Dedifferentiated amniotic fluid mesenchymal stem cell (primary cell): ENCODE data around the gene SEZ6L2.
"Not testable (repeated sequence)": the region's sequence is repeated elsewhere in the genome, so short reads cannot be mapped to it uniquely, and the experiment has no call there.

Experiments used
- DNase-seq: peaks from one replicate; pipeline ENCODE4 v3.0.0-alpha.2; 2016; ENCODE audit errors: extremely low spot score

SEZ6L2 gene

DNA sequence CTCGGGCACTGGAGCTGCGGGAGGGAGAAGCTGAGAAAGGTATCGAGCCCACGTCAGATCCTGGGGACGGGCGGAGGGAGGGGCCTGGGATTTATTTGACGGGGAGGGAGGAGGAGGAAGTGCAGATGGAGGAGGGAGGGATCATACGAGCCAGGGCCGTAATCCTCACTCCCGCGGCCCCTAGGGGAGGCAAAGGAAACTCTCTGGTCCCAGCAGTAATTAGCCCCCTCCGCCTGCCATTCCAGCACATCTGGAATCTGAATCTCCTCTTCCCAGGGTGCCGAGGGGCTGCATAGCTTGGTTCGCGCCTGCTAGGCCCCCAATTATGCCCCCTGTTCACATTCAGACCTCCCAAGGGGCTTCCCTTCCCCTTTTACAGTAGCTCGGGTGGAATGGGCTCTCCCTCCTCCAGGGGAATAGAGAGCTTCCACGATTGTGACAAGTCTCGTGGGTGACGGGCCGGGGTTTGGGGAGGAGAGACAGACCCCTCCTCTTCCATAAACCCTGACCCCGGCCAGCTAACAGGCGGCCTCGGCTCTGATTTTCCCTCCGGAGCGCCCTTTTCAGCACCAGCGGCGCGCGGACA lies at the start of gene SEZ6L2:
Gene SEZ6L2, minus strand, starts transcription at position 35 of the 586 bp plus-strand sequence. CDS start 531 bp downstream, outside the sequence.
- DNase-seq: no peak

DNA sequence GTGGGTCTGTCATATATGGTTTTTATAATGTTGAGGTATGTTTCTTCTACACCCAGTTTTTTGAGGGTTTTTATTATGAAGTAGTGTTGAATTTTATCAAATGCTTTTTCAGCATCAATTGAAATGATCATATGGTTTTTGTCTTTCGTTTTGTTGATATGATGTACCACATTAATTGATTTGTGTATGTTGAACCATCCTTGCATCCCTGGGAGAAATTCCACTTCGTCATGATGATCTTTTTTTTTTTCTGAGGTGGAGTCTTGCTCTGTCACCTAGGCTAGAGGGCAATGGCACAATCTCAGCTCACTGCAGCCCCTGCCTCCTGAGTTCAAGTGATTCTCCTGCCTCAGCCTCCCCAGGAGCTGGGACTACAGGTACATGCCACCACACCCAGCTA lies 48.5 kb upstream of the SEZ6L2 start:
- no peak for DNase-seq

GRCh38 chr16:29943846-29944799 lies 44.8 kb upstream of the SEZ6L2 start:
- peak; percentile 97 for DNase-seq

- DNase-seq: no peak
Observed at GRCh38 chr16:29940656-29941055, 41.3 kb upstream of the SEZ6L2 start.

DNA sequence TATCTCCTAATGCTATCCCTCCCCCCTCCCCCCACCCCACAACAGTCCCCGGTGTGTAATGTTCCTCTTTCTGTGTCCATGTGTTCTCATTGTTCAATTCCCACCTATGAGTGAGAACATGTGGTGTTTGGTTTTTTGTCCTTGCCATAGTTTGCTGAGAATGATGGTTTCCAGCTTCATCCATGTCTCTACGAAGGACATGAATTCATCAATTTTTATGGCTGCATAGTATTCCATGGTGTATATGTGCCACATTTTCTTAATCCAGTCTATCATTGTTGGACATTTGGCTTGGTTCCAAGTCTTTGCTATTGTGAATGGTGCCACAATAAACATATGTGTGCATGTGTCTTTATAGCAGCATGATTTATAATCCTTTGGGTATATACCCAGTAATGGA lies 32.4 kb upstream of the SEZ6L2 start:
- not testable (repeated sequence) for DNase-seq

DNA sequence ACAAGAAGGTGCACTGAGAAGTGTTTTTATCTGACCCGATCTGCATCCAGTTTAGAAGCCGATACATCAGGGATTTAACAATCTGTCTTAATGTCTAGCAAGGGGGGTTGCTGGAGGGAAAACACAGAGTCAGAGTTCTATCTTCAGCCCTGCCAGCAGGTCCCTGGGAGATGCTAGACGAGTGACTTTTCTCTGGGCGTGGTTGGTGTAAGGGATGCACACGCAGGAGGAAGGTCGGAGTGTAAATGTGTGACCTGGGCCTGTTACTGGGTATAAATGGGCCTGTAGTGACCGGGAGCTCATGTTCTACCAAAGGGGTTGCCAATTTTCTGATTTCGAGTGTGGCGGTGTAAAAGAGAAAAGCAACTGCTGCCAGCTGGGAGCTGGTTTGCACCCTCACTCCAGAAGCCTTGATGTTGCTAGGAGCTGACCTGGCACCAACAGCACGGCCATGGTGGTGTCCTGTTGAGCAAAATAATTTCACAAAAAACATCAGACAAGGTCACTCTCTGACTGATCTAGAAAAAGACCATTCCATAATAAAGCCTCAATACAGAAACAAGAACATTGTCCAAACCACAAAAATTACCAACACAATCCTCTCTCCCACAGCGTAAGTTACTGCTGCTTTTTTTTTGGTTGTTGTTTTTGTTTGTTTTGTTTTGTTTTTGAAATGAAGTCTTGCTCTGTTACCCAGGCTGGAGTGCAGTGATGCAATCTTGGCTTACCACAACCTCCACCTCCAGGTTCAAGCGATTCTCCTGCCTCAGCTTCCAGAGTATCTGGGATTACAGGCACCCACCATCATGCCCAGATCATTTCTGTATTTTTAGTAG lies 27.9 kb upstream of the SEZ6L2 start:
- DNase-seq: no peak

GRCh38 chr16:29926711-29927052 lies 27.3 kb upstream of the SEZ6L2 start:
- DNase-seq: no peak

GRCh38 chr16:29925781-29926710 lies 26.7 kb upstream of the SEZ6L2 start, which contains the start of gene KCTD13:
TSS of gene KCTD13 (minus strand) at chr16:29926226. CDS start at chr16:29926033, 193 bp downstream.
- DNase-seq: peak; percentile 64

DNA sequence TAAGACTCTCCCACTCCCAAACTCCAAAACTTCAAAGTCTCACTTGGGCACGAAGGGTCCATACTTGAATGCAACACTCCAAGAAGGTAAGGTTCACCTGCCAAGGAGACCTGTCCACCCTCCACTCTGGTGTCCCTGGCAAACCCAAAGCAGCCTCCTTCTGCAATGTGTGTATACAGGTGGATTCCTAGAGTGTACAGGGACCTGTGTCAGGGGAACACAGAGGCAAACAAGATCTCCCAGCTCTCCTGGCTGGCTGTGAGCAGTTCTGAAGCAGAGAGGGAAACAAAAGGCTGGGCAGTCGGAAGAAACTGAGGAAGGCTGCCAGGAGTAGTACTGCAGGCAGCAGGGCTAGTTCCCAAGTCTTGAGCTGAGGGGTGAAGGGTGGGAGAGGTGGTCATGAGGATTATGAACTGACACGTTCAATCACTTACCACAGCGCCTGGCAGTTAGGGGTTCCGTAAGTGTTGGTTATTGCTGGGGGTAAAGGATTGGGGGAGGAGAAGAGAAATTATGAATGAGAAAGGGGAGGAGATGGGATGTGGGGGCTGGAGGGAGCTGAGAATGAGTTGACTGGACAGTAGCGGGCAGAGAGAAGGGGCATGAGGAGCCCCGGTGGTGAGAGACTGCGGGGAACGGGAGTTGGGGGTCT lies 25.9 kb upstream of the SEZ6L2 start:
- DNase-seq: no peak

DNA sequence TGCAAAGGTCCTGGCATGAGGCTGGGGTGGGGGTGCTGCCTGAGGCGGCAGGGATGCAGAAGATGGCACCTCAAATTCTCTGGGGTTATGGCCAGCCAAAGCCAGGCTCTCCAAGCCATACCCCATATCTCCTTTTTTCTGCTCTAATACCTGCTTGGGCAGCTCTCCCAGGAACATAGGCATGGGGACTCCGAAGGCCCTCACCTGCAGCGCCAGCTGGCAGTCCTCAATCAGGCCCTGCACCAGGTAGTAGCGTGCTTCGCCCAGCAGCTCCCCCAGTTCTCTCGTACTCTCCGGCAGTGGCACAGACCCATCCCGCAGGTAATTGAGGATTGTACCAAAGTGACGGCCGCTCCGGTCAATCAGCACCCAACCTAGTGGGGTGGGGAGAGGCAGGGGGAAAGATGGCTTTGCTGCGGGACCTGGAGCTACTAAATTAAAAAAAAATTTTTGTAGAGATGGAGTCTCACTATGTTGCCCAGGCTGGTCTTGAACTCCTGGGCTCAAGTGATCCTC lies 23.7 kb upstream of the SEZ6L2 start:
- no peak for DNase-seq

DNA sequence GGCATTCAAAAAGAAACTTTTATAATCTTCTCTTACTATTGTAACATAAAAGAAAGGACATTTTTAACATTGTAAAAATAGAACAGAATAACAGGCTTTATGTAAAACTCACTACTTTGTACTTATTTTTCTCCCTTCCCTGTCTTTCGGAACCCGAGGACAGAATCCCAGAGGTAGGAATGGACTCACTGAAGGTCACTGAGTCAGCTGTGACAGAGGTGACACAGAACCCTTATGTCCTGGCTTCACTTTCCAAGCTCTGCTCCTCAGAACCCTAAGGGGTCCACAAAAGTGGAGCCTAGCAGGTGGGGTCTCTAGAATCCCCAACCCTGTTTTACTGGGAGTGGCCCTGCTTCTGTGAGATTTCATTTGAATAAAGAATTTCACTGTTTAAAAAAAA lies 23.0 kb upstream of the SEZ6L2 start:
- DNase-seq: no peak

DNA sequence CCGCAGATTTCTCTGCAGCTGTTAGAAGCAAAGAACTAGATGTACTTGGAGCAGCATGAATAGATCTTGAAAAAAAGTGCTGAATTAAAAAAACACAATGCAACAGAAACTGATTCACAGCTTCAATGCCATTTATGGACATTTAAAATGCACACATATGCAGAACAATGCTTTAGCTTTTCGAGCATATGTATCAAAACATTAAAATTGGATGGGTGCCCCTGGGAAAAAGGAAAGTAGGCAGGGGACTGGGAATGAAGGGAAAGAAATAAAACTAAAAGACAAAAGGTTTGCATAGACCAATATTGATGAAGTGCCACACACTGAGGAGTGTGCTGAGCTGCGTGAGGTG lies 21.7 kb upstream of the SEZ6L2 start:
- no peak for DNase-seq

DNA sequence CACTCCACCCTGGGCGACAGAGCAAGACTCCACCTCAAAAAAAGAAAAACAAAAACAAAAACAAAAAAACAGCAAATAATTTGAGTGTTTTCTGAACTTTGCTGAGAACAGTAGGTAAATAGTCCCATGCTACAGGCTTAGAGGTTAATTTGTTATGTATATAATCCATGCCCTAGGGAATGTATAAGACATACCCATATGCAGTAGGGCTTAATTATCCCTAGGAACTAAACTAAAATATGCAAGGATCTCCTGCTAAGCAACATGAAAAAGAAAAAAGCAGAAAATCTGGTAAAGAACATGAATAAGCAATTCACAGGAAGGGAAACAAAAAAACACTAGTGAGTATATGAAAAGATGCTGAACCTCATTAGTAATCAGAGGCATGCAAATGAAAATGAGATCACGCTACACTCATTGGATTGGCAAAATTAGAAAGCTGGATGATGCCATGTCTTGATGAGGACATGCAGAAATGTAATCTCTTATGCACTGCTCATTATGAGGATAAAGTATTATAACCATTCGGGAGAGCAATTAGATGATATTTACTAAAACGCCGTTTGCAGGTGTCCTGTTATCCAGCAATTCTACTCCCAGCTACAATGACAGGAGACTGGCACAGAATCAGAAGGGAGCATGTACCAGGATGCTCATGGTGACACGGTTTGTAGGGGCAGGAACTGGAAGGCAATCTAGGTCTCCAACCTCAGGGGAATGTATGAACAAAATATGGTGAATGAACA lies 21.1 kb upstream of the SEZ6L2 start:
- no peak for DNase-seq

DNA sequence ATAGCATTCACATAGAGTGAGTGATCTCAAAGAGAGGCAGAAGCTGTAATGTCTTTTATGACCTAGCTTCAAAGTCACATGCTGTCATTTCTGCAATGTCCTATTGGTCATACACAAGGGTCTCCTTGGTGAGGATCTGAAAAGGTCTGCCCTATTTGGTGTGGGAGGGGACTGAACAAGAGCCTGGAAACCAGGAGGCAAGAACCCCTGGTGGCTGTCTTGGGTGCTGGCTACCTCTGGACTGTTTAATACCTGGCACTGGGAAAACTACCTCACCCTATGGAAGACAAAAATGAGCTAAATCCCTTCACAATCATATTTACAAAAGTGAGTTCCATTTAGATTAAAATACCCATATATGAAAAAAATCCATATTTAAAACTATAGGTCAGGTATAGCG lies 17.6 kb upstream of the SEZ6L2 start:
- DNase-seq: no peak

GRCh38 chr16:29915590-29916247 lies 16.4 kb upstream of the SEZ6L2 start:
- no peak for DNase-seq

- no peak for DNase-seq
Observed at GRCh38 chr16:29913514-29913913, 14.2 kb upstream of the SEZ6L2 start.

- no peak for DNase-seq
Observed at GRCh38 chr16:29912087-29912486, 12.7 kb upstream of the SEZ6L2 start.

DNA sequence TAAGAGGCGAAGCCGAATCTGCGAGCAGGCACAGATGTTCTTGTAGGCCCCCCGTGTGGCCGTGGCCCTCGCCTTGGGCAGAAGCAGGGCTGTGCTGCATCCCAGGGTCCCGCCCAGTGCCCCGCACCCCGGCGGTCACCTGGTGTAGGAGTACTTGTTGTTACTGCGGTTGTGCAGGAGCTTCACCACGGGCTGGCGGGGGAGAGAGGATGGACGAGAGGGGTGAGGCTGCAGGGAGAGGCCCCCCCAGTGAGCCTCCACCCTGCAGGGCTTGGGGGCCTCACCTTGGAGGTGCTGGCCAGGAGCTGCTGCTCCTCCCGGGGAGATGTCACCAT lies 12.3 kb upstream of the SEZ6L2 start:
- DNase-seq: no peak
